AG09319 (cell line): ENCODE data around the gene PLEKHM3.

ENCODE experiments used
- DNase-seq: peaks from one replicate; pipeline ENCODE4 v3.0.0-alpha.2; 2010; ENCODE audit warnings: low read depth; ENCODE audit errors: extremely low read depth
- TF ChIP-seq, protein P1 (sequence below): IDR thresholded peaks from 2 replicates; pipeline ENCODE4 v1.5.1; 2011; ENCODE audit warnings: low read depth, mild to moderate bottlenecking, inconsistent platforms, low read length, moderate library complexity

The PLEKHM3 gene

GRCh38 chr2:207771421-207771820, 253.9 kb downstream of the PLEKHM3 start:
- DNase-seq, result no peak
- TF ChIP-seq, protein P1, sequence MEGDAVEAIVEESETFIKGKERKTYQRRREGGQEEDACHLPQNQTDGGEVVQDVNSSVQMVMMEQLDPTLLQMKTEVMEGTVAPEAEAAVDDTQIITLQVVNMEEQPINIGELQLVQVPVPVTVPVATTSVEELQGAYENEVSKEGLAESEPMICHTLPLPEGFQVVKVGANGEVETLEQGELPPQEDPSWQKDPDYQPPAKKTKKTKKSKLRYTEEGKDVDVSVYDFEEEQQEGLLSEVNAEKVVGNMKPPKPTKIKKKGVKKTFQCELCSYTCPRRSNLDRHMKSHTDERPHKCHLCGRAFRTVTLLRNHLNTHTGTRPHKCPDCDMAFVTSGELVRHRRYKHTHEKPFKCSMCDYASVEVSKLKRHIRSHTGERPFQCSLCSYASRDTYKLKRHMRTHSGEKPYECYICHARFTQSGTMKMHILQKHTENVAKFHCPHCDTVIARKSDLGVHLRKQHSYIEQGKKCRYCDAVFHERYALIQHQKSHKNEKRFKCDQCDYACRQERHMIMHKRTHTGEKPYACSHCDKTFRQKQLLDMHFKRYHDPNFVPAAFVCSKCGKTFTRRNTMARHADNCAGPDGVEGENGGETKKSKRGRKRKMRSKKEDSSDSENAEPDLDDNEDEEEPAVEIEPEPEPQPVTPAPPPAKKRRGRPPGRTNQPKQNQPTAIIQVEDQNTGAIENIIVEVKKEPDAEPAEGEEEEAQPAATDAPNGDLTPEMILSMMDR, result no peak
